Endothelial cell of umbilical vein (primary cell): ENCODE measurements around the gene FCRL2. TPM values are rescaled to one million over a fixed set of nuclear protein-coding genes. Genes with fewer than 3 reads are reported as not detected.

ENCODE experiments used
- BruUV-seq: library from RNA; stranded (reverse); fragments of 400-500 nt; replicated peaks from 2 replicates; lab custom pipeline; 2021; lab: Mats Ljungman, UMichigan
- CTCF ChIA-PET: fragments of 300-600, 350-600 bp; sonication (Branson Sonifier 250); formaldehyde crosslinking; loops from one replicate; lab custom pipeline; 2021; ENCODE audit warnings: antibody characterized with exemption, inconsistent platforms; lab: Charles Lee
- POLR2A ChIA-PET: fragments of 300-600, 350-600 bp; sonication (Branson Sonifier 250); formaldehyde crosslinking; loops from one replicate; lab custom pipeline; 2021; ENCODE audit warnings: antibody characterized with exemption, inconsistent platforms; lab: Charles Lee
- DNase-seq: peaks from one replicate; pipeline ENCODE4 v3.0.0-alpha.2; 2011; ENCODE audit warnings: low read depth, low spot score
- FAIRE-seq: peaks from 2 replicates; lab custom pipeline; 2011; peaks lifted over from hg19 to GRCh38; lab: Jason Lieb, UNC
- H2AFZ ChIP-seq: 2 replicates; pipeline ENCODE4 v1.6.0; 2012; ENCODE audit warnings: low read depth, low read length, control low read depth, inconsistent platforms
- H3K27ac ChIP-seq: 2 replicates; pipeline ENCODE4 v1.5.1; 2011; ENCODE audit warnings: low read depth, mild to moderate bottlenecking, control low read depth, low read length, moderate library complexity; ENCODE audit not compliant: insufficient read depth
- H3K27me3 ChIP-seq, 2 experiments: 2 replicates each; pipeline versions ENCODE4 v1.6.0 to v1.6.1; 2011; ENCODE audit warnings: low read length in 2 of 2, mixed read lengths in 1 of 2; ENCODE audit not compliant: control insufficient read depth in 2 of 2, insufficient read depth in 2 of 2
- H3K36me3 ChIP-seq, 2 experiments: 2 replicates in 1 of 2; 3 replicates in 1 of 2; pipeline ENCODE4 v1.5.1; 2011; ENCODE audit warnings: low read length in 2 of 2, mild to moderate bottlenecking in 1 of 2, moderate library complexity in 1 of 2; ENCODE audit not compliant: control insufficient read depth in 2 of 2, insufficient read depth in 2 of 2; ENCODE audit errors: extremely low read depth in 1 of 2
- H3K4me1 ChIP-seq: 3 replicates; pipeline ENCODE4 v1.5.1; 2011; ENCODE audit warnings: mild to moderate bottlenecking, low read length; ENCODE audit not compliant: control insufficient read depth, insufficient read depth; ENCODE audit errors: extremely low read depth
- H3K4me2 ChIP-seq: 2 replicates; pipeline ENCODE4 v1.6.1; 2011; ENCODE audit warnings: low read length, control low read depth, mixed read lengths; ENCODE audit not compliant: insufficient read depth
- H3K4me3 ChIP-seq, 3 experiments: fragments of 200-600 bp in 1 of 3; sonication (generic), shearing (Covaris generic) in 1 of 3; replicated peaks in 1 of 3; 2 replicates each; pipeline ENCODE4 v1.5.1; 2011 to 2016; ENCODE audit warnings: control low read depth in 3 of 3, low read length in 3 of 3, mild to moderate bottlenecking in 2 of 3, inconsistent platforms in 1 of 3, low read depth in 1 of 3, moderate library complexity in 1 of 3; ENCODE audit not compliant: insufficient read depth in 1 of 3
- H3K79me2 ChIP-seq: 2 replicates; pipeline ENCODE4 v1.6.0; 2012; ENCODE audit warnings: low read length, inconsistent platforms; ENCODE audit not compliant: control insufficient read depth, insufficient read depth
- H3K9ac ChIP-seq: replicated peaks from 2 replicates; pipeline ENCODE3; 2011; ENCODE audit warnings: low read length, control low read depth; ENCODE audit not compliant: insufficient read depth; ENCODE audit errors: extremely low read depth
- H3K9me1 ChIP-seq: replicated peaks from 3 replicates; pipeline ENCODE4 v1.6.0; 2011; ENCODE audit warnings: mild to moderate bottlenecking, low read length; ENCODE audit not compliant: control insufficient read depth, insufficient read depth; ENCODE audit errors: extremely low read depth
- H3K9me3 ChIP-seq: replicated peaks from 2 replicates; pipeline ENCODE4 v1.5.1; 2012; ENCODE audit warnings: low read length, inconsistent platforms; ENCODE audit not compliant: control insufficient read depth, insufficient read depth
- H4K20me1 ChIP-seq: replicated peaks from 2 replicates; pipeline ENCODE3; 2011; ENCODE audit warnings: mild to moderate bottlenecking, low read length; ENCODE audit not compliant: control insufficient read depth, insufficient read depth; ENCODE audit errors: extremely low read depth
- CTCF ChIP-seq, 2 donors: IDR thresholded peaks; 1 replicate in 1 of 2; 2 replicates in 1 of 2; pipeline ENCODE4 v1.5.1; 2011; ENCODE audit warnings: low read length in 2 of 2, mild to moderate bottlenecking in 2 of 2, moderate library complexity in 2 of 2, control low read depth in 1 of 2, inconsistent platforms in 1 of 2, low read depth in 1 of 2; ENCODE audit not compliant: insufficient read depth in 1 of 2; ENCODE audit errors: extremely low read depth in 1 of 2
- EZH2 ChIP-seq: IDR thresholded peaks from 2 replicates; pipeline ENCODE4 v1.6.1; 2012; ENCODE audit warnings: borderline replicate concordance, low read depth, mild to moderate bottlenecking, moderate library complexity, low read length, inconsistent platforms; ENCODE audit not compliant: severe bottlenecking
- FOS ChIP-seq: IDR thresholded peaks from 2 replicates; pipeline ENCODE4 v1.6.1; 2011; ENCODE audit warnings: mild to moderate bottlenecking, low read length, moderate library complexity, borderline replicate concordance; ENCODE audit not compliant: insufficient read depth
- GATA2 ChIP-seq: IDR thresholded peaks from 2 replicates; pipeline ENCODE4 v1.7.0; 2011; ENCODE audit warnings: low read depth, mild to moderate bottlenecking, moderate library complexity, mixed read lengths, low read length; ENCODE audit not compliant: insufficient read length, insufficient read depth
- JUN ChIP-seq: IDR thresholded peaks from 2 replicates; pipeline ENCODE4 v1.6.1; 2011; ENCODE audit warnings: borderline replicate concordance, low read depth; ENCODE audit not compliant: insufficient read length, insufficient read depth
- MAX ChIP-seq: IDR thresholded peaks from 2 replicates; pipeline ENCODE4 v1.6.1; 2011; ENCODE audit not compliant: insufficient read depth, insufficient read length
- MYC ChIP-seq: IDR thresholded peaks from one replicate; pipeline ENCODE4 v1.6.1; 2011; ENCODE audit warnings: mild to moderate bottlenecking, low read depth, low read length
- POLR2A ChIP-seq: IDR thresholded peaks from 2 replicates; pipeline ENCODE4 v1.6.1; 2012; ENCODE audit warnings: low read depth, mild to moderate bottlenecking, control low read depth, low read length
- POLR2AphosphoS5 ChIP-seq: IDR thresholded peaks from 2 replicates; pipeline ENCODE4 v1.6.1; 2012; ENCODE audit warnings: low read depth, mild to moderate bottlenecking, control low read depth, low read length, moderate library complexity; ENCODE audit not compliant: insufficient read depth
- dilution Hi-C: fragments of 300-500 bp; cut with MboI; formaldehyde crosslinking; loops from one replicate; pipeline ENCODE4 v1.15.0; 2019; ENCODE audit warnings: low sequenced_read_pairs; ENCODE audit not compliant: extremely low pct_ligation_motif_present
- intact Hi-C: fragments of 100-400 bp; cut with micrococcal nuclease; formaldehyde crosslinking; loops from one replicate; pipeline ENCODE4 v1.10.0; 2022
- polyA plus RNA-seq, 4 experiments: library from polyadenylated mRNA; depleted of rRNA in 3 of 4; stranded (reverse) in 3 of 4; unstranded in 1 of 4; fragments of >200 nt; gene quantifications; 2 replicates each; pipeline versions ENCODE4 v1.2.1 to v1.2.3, GENCODE V29; 2011 to 2012; ENCODE audit warnings: missing spikeins in 1 of 4
- total RNA-seq: library from RNA; stranded (reverse); gene quantifications from 2 replicates; pipeline ENCODE4 v1.2.3, GENCODE V29; 2021

FCRL2 gene
- total and polyA plus RNA-seq, 2 donors (not counting 3 experiments of a cell fraction or from before 2014, with no cell fraction given) = not detected

GRCh38 chr1:157758018-157758417 lies 18.9 kb downstream of the FCRL2 start:
- dilution Hi-C loops = no loop called here

More at GRCh38 chr1:157758018-157758417, 18.9 kb downstream of the FCRL2 start:
- no peaks in the 10 kb centered on the region for H3K36me3 ChIP-seq
- no peak overlapping the region for H3K27ac ChIP-seq
- H3K4me1 ChIP-seq = no peaks in the 10 kb centered on the region
- no peaks in the 10 kb centered on the region for H3K27me3 ChIP-seq
- DNase-seq (no peak), FAIRE-seq (no peak)
- no peaks in the 10 kb centered on the region for H3K9me1 ChIP-seq
- no peaks in the 10 kb centered on the region for H4K20me1 ChIP-seq
- intact Hi-C loops = no loop called here
- no peaks in the 10 kb centered on the region for H3K79me2 ChIP-seq
- H3K4me2 ChIP-seq = no peak overlapping the region
- no peak overlapping the region for H2AFZ ChIP-seq
- no peaks in the 10 kb centered on the region for H3K9me3 ChIP-seq
- no peak for TF ChIP-seq POLR2A
- TF ChIP-seq MAX = no peak
- TF ChIP-seq CTCF (IDR thresholded peaks at IDR 0.05; ENCODE audit: extremely low read depth in 1 of 2, insufficient read depth in 1 of 2, low read depth in 1 of 2, low read length in 2 of 2) = no peak
- TF ChIP-seq GATA2 = no peak
- TF ChIP-seq JUN = no peak
- TF ChIP-seq MYC = no peak
- TF ChIP-seq POLR2AphosphoS5 = no peak
- TF ChIP-seq EZH2 = no peak
- no peak for TF ChIP-seq FOS
- ChIA-PET POLR2A (no interaction called here), CTCF (no interaction called here)
- no peak overlapping the region for H3K9ac ChIP-seq
- no peak overlapping the region for H3K4me3 ChIP-seq
- no TSS peak for BruUV-seq
